T-helper 2 cell treated with Interferon-gamma antibody and Interleukin-4, amounts not matched to agents 100 ng/mL and 5 ng/mL, for 36 hours (primary cell): ENCODE results near the gene IRX3. TPM values are rescaled to one million over a fixed set of nuclear protein-coding genes. Genes with fewer than 3 reads are reported as not detected.
"Not testable (repeated sequence)": the region's sequence is repeated elsewhere in the genome, so short reads cannot be mapped to it uniquely, and the experiment has no call there.

Experiments
- intact Hi-C: fragments of 100-400 bp; cut with micrococcal nuclease; formaldehyde crosslinking; loops from one replicate; pipeline ENCODE4 v1.15.1; 2023
- total RNA-seq: library from RNA; stranded (reverse); gene quantifications from 2 replicates; pipeline ENCODE4 v1.2.3, GENCODE V29; 2022

IRX3 gene
- total RNA-seq, 1 donor from 2014 or later, result 0.66 TPM

DNA sequence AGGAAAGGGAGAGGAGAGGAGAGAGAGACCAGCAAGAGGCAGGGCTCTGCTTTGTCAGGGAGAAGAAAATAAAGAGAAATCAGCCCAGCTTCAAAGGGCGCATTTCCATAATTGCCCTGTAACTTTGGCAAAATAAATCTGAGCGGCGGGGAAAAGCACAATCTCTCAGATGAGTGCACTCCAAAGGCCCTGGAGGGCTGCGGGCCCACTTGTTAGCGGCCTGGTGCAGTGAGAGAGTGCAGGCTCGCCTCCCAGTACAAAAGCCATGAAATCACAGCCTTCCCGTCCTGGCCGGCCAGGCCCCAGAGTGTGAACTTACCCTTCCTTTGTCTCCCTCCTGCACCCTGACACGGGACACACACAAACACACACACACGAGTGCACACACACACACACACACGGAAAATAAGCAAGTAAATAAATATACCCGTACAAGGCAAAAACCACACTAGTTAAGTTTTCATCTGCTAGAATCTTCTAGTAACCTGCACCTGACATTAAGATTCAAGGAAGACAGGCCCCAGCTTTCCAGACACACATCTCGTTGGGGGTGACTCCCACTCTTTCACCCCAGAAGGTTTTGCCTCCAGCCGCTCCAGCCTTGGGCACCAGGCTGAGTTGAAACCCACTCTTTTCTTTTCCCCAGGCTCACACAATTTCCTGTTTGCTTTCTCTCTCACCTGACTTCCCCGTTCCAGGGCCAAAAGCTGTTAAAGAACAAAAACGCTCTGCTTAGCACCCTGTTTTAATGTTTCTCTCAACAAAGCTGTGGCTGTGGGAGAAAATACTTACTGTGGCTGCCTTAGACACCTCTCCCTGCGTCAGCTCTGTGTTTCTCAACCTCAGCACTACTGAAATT lies 8.5 kb downstream of the IRX3 start:
- intact Hi-C loops, result no loop called here

DNA sequence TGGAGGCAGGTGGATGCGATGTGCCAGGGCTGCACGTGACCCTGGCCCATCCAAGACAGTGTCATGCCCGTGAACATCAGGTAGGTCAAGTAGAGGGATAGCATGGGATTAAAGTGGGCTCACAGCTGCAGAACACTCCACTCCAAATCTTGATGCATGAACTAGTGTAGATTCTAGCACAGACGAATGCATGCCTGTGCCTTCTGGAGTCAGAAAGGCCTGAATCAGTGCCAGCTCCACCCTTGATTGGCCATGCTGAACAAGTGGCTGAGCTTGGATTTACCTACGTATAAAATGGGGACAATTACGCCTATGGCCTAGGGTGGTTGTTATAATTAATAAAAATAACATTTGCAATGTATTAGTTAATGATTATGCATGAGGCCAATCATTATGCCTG lies 10.6 kb downstream of the IRX3 start:
- intact Hi-C loops, result no loop called here

DNA sequence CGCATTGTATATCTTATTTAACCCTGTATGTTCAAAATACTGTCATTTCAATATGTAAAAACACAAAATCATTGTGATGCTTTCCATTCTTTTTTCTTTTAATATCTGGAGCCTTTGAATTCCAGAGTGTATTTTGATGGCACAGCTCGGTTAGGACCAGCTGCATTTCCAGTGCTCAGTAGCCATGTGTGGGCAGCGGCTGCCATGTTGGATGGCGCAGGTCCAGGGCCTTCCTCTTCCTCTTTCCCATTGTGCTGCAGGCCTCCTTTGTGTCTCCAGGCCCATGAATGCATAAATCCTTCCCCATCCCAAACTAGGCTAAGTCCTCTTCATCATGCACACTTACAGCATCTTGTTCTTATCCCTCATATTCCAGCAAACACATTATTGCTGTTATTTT lies 13.0 kb downstream of the IRX3 start:
- intact Hi-C loops, result no loop called here

DNA sequence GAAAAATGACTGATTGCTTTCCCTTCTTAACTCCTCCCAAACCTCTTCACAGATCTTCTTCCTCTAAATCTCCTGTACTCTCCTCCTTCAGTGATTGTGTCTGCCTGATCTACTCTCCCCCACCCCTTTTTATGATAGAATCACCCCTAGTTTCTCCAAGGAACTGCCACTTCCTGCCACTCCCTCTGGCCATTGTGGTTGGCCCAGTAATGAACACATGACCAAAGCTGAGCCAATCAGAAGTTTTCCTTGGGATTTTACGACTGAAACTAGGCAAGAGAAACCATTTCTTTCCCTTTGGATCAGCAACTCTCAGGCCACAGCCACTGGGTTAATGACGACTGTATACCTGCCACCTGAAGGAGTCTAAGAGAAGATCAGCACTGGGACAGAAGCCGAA lies 15.9 kb downstream of the IRX3 start:
- intact Hi-C loops, result no loop called here

DNA sequence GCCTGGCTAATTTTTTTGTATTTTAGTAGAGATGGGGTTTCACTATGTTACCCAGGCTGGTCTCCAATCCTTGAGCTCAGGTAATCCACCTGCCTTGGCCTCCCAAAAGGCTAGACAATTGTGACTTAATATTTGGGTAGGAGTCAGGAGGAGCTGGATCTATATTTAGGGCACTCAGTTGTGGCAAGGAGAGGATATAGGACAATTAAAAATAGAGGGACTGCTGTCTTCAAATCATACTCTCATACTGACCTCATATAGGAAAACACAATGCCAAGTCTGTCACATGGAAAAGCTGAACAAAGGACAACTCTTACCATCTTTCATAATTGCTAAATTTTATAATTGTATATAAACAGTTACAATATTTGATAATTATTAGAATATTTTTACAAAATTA lies 17.1 kb downstream of the IRX3 start:
- intact Hi-C loops, result no loop called here

DNA sequence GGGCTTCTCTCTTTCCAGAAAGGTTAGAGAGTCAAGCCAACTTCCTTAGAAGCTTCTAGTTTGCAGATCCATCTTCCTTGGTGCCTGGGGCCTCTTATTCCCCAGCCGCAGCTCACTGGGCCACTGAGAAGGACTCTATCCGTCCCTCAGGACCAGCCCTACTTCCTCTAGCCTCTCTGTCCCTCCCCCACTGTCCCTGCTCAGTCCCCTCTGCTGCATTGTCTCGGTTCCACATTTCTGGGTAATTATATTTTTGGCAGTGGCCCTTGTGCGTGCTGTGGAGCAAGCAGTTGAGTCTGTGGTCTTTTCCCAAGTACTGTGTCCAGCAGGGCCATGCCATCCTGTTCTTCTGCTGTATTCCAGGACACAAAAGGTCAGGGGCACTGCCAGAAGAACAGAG lies 17.8 kb downstream of the IRX3 start:
- intact Hi-C loops, result no loop called here

DNA sequence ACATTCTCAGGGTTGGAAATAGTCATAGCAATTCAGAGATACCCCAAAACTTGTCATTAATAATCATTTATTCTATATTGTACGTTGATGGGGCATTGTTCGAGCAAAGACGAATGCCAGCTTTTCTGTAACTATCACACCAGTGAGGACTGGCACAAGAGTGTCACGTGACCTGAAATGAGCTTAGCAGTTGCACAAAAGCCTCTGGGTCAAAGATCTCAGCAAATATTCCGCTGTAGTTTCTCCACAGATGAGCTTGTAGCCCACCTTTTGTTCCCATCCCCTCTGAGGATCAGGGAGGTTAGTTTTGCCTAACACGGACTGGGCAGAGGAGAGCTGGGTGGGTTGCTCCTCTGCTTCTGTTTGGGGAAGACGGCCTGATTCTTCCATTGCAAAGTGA lies 18.2 kb downstream of the IRX3 start:
- intact Hi-C loops, result no loop called here

DNA sequence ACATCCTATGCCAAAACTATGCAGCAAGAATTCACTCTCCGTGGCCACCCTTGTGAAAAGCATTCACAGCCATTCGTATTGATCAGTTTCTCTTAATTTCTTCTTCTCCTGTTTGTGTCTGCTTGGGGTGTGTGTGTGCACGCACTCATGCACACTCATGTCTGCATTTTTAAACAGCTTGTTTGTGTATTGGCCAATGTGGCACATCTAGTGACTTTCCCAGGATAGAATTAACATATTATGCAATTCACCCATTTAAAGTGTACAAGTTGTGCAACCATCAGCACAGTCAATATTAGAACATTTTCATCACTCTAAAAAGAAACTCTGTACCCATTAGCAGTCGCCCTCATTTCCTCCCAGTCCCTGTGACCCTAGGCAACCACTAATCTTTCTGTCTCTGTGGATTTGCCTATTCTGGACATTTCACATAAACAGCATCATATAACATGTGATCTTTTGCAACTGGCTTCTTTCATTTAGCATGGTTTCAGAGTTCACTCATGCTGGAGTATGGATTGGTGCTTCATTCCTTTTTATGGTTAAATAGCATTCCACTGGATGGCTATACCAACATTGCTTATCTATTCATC lies 20.1 kb downstream of the IRX3 start:
- intact Hi-C loops, result no loop called here

DNA sequence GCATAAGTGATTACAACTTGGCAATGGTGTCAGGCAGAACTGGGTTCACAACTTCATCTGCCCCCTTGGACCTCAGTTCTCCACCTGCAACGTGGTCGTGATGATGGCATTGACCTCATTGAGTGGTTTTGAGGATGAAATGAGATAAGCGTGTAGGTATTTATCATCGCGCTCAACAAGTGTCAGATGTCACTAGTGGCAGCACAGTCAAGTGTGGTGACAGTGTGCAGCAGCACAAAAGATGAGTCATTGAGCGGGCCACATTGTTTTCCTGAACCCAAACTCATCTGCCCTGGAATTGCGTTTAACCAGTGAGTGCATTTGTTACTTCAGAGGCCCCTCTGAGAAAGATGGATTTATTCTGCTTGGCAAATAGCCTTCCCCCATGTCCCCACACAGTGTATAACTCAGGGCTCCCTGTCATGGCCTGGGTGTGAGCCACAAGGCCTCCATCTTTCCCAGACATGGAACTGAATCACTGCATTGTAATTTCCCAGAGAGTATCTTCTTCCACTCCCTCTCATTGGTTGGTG lies 20.9 kb downstream of the IRX3 start:
- intact Hi-C loops, result no loop called here

DNA sequence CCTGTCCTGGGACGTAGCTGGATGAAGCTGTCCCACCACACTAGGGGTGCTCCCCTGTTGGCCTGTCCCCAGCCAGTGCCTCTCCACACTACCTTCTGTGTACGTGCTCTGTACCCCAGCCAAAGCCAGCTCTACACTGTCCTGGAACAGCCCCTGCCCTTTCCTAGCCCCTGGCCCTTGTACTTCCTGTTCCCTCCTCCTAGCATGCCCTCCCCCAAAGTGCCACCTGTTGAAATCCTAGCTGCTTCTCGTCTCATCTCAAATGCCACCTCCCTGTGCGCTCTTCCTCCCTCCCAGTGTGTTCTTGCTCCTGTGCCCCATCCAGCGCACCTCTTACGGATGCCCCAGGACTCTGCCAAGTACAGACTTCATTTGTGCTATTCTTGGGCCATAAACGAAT lies 33.5 kb downstream of the IRX3 start:
- intact Hi-C loops, result no loop called here

DNA sequence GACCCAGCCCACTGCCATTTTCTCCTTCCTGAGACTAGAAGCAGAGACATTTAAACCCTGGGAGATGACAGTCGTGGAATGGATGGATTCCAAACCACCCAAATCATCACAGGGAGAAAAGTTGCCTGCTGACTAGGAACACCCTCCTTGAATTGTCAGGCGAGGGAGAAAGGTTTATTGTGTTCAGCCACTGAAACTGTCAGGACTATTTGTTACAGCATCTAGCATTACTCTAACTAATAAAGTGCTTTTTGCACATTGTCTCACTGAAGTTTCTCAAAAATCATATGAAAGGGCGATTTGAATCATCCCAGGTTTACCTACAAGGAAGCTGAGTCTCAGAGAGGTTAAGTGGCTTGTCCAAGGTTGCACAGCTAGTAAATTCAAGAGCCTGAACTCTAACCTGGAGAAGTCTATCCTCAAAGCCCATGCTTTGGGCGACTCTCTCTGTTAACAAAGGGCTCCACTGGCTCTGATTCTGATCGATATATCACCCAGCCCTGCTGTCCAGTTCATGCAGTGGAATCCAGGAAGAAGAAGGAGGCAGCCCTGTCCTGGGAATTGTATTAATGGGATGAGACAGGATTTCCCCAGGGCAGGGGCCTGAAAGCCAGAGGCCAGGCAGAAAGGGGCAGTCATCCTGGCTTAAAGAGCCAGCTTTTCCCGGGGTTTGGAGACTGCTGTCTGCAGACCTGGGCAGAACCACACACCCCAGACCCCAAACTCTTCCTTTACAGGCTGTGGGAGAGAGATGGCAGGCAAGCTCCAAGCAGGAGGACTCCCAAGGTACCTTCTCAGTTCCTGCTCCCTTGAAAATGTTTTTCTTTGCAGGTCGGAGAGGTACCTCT lies 37.5 kb downstream of the IRX3 start:
- intact Hi-C loops, result no loop called here

DNA sequence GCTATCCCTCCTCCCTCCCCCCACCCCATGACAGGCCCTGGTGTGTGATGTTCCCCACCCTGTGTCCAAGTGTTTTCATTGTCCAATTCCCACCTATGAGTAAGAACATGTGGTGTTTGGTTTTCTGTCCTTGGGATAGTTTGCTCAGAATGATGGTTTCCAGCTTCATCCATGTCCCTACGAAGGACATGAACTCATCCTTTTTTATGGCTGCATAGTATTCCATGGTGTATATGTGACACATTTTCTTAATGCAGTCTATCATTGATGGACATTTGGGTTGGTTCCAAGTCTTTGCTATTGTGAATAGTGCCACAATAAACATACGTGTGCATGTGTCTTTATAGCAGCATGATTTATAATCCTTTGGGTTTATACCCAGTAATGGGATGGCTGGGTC lies 38.9 kb downstream of the IRX3 start:
- intact Hi-C loops, result not testable (repeated sequence)

DNA sequence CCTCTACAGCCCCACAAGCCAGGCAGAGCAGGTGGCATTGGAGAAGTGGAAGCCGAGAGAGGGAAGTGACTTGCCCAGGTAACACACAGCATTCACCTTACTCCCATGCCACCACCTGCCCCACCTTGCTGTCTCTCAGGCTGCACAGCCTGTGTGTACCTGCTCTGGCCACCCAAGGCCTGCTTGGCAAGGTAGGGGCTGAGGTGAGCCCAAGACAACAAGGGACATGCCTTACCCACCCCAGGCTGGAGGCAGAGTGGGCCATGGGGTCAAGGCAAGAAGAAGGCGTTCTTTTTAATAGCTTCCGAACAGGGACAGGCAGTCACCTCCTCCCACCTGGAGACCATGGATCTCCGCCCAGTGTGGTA lies 40.1 kb downstream of the IRX3 start:
- intact Hi-C loops, result no loop called here

DNA sequence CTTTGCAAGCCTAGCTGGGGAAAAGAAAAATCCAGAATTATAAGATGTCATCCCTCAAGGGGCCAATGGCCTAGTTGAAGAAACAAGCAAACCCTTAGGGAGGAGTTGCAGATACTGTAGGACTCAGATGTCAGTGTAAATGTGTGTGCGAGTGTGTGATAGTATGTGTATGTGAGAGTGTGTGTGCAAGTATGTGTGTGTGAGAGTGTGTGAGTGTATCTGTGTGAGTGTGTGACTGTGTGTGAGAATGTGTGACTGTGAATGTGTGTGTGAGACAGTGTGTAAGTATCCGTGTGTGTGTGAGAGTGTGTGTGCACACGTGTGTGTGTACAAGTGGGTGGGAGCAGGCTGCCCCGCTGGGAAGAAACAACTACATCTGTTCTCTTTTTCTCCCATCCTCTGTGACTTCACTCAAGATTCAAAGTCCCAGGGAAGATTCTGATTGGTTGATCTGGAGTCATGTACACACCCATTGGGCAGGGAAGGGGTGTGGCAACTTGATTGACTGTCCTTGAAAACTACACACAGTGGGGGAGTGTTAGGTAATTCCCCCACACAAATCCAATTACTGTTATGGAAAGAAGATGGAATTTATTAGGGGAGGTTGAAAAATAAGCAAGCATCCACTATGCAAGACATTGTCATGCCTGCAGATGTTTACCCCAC lies 40.7 kb downstream of the IRX3 start:
- intact Hi-C loops, result no loop called here

DNA sequence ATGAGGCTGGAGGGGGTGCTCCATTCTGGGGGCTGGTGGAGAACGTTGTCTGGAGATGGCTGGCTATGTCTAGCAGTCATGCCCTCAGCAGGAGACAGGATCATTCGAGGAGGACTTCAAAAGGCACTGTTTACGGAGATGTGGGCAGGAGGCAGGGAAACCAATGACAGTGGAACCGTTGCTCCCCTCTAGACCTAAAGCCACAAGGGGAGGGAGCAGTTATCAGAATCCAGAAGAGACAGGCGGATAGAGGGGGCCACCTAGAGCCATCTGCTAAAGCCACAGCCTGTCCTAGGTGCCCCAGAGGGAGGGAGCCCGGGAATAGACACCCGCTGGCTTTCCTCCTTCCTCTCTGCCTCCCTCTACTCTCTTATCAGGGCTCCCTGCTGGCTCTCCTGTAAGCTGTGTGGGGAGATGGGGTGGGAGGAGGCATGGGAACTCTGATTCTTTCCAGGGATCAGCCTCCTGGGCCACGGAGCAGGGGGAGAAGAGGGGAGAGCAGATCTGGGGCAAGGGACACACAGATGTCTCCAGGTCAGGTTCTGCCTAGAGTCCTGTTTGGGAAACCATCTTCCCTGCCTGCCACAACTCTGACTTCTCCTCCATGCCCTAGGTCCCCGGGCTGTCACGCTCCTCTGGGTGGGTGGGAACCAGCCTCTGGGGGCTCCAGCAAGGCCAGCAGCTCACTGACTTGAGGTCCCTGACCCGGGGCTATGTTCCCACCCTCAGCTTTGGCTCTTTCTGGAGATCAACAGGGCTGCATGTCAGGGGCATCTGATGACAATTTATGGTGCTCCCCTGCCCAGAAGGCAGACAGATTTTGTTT lies 42.3 kb downstream of the IRX3 start:
- intact Hi-C loops, result no loop called here

DNA sequence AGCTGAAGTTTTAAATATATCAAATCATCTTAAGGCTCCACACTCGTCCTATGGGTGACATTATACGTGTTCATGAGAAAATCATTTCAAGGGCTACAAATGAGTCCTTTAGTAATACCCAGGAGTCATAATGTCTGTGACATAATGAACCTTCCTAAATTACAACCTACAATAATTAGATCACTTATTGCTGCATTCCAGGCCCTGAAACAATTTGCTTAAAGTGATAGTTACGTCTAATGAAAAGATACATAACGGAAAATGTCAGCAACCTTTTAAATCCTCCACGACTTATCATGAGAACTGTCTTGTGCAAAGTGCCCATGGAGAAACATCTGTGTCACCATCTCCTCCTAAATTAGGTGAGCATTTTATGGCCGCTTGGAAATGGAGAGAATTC lies 43.4 kb downstream of the IRX3 start:
- intact Hi-C loops, result no loop called here

DNA sequence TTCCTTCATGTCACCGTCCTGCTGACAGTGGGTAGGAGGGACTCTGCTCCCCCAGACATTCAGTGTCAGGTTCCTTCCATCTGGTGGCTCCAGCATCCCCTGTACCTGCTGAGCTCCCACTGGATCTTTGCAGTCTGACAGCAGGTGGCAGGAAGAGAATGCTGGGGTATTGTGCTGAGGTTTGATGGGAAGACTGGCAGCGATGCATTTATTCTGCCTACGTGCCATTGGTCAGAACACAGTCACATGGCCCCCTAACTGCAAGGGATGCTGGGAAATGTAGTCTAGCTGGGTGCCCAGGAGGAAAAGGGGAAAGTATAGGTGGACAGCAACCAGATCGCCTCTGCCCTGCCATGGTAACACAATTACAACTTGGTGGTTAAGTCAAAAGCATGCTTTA lies 44.4 kb downstream of the IRX3 start:
- intact Hi-C loops, result no loop called here

DNA sequence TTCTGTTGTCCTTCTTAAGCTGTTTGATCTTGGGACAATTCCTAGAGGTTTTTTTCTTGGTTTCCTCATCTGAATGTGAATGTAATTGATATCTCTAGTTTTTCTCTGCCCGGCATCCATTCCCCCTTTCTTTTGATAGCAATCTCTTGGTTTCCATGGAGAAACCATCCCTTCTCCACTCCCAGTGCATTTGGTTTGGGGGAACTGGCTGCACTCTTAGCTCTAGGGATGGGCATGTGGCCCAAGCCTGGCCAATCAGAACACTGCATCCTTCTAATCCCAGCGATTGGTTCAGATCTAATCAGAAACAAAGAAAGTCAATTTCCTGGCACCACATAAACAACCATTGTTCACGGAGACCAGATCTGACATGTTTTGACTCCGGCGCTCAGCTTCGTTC lies 45.1 kb downstream of the IRX3 start:
- intact Hi-C loops, result no loop called here

DNA sequence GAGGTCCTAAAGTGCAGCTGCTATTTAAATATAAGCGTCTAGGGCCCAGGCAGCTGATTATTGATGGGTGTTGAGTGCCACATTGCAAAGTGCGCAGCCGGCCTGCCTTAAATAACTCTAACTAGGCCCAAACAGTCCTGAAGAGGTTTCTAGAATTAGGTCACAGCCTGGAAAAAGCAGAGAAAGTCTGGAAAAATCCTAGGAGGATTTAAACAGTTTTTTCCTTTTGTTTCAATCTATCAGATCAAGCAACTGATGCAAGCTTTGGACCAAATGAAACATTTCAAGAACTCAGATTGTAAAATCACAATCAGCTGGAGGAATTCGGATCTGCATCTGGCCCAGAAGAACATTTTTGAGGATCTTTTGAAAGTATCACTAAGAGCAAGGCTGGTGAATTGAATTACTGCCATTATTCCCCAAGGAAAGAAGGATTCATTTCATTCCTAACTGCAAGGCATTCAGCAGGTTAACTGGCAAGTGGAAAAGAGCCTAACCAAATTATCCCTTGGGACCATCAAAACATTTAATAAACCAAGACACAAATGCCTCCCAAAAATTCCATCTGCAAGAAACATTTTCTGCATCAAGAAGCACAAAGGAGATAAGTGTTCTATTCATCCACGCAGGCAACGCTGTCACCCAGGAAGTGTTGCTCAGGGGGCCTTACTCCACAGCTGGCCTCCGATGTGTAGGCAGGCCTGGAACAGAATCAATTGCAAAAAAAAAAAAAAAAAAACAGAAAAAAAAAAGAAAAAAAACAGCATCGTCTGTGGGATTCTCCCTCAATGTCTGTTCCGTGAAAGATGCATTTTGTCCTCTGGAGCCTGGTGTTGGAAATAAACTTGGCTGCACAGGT lies 46.1 kb downstream of the IRX3 start:
- intact Hi-C loops, result no loop called here

DNA sequence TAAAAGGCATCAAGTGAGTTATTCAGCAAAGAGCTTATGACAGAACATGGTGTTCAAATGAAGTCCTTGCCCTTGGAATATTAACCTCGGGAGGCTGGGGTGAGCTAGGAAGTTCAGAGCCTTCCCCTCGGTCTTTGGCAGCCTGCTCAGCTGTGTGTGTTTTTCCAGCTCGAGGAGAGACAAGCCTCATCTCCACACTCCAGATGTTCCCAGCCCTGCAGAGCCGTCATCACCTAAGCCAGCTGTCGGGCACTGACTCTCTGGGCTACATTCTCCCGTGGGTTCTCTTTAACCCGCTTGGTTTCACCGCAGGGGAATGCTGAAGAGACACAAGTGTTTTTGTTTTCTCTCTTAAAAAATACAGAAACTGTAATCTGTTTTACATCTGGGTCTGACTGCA lies 47.1 kb downstream of the IRX3 start:
- intact Hi-C loops, result no loop called here
